PFSK-1 (cell line): ENCODE measurements around the gene LRRC32.

Experiments used
- FOXP2 ChIP-seq: optimal IDR thresholded peaks from 2 replicates; pipeline ENCODE3; 2011; ENCODE audit warnings: borderline replicate concordance, control low read depth, inconsistent platforms; ENCODE audit not compliant: insufficient read depth; ENCODE audit errors: extremely low read length, extremely low read depth
- POLR2AphosphoS5 ChIP-seq: IDR thresholded peaks from 2 replicates; pipeline ENCODE4 v1.6.1; 2012; ENCODE audit warnings: low read depth, mild to moderate bottlenecking, control low read depth, low read length, moderate library complexity
- SIN3A ChIP-seq: IDR thresholded peaks from 2 replicates; pipeline ENCODE4 v1.6.1; 2012; ENCODE audit warnings: mild to moderate bottlenecking, low read length, moderate library complexity, borderline replicate concordance; ENCODE audit not compliant: insufficient read depth
- TAF1 ChIP-seq: IDR thresholded peaks from 2 replicates; pipeline ENCODE4 v1.6.1; 2012; ENCODE audit warnings: low read length, control low read depth, borderline replicate concordance; ENCODE audit not compliant: insufficient read depth
- TF ChIP-seq, protein P1 (sequence below), 2 experiments: IDR thresholded peaks; 2 replicates each; pipeline versions ENCODE4 v1.6.1 to v1.8.0; 2011 to 2012; ENCODE audit warnings: low read depth in 2 of 2, low read length in 2 of 2, control low read depth in 1 of 2, inconsistent platforms in 1 of 2, mild to moderate bottlenecking in 1 of 2, moderate library complexity in 1 of 2; ENCODE audit not compliant: insufficient read depth in 1 of 2

LRRC32 gene

DNA sequence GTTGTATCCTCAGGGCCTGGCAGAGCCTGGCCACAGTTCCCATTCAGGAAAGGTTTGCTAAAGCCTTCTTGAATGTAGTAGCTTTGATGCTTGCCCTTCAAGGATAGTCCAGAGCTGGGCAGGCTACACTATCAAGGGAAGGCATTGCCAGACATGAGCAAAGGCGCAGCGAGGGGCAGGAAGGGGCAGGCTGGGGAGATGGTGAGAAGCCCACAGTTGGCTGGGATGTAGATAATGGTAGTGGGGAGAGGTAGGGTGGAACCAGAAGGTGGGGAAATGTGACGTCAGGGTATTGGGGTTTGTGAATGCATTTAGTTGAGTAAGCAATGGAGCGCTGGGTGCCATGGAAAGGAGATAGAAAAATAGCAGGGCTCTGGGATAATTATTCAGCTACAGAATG lies 28.6 kb downstream of the LRRC32 start:
- TF ChIP-seq POLR2AphosphoS5: no peak
- TF ChIP-seq, protein P1, sequence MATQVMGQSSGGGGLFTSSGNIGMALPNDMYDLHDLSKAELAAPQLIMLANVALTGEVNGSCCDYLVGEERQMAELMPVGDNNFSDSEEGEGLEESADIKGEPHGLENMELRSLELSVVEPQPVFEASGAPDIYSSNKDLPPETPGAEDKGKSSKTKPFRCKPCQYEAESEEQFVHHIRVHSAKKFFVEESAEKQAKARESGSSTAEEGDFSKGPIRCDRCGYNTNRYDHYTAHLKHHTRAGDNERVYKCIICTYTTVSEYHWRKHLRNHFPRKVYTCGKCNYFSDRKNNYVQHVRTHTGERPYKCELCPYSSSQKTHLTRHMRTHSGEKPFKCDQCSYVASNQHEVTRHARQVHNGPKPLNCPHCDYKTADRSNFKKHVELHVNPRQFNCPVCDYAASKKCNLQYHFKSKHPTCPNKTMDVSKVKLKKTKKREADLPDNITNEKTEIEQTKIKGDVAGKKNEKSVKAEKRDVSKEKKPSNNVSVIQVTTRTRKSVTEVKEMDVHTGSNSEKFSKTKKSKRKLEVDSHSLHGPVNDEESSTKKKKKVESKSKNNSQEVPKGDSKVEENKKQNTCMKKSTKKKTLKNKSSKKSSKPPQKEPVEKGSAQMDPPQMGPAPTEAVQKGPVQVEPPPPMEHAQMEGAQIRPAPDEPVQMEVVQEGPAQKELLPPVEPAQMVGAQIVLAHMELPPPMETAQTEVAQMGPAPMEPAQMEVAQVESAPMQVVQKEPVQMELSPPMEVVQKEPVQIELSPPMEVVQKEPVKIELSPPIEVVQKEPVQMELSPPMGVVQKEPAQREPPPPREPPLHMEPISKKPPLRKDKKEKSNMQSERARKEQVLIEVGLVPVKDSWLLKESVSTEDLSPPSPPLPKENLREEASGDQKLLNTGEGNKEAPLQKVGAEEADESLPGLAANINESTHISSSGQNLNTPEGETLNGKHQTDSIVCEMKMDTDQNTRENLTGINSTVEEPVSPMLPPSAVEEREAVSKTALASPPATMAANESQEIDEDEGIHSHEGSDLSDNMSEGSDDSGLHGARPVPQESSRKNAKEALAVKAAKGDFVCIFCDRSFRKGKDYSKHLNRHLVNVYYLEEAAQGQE (IDR thresholded peaks at IDR 0.05; ENCODE audit: insufficient read depth in 1 of 2, low read depth in 2 of 2, low read length in 2 of 2): no peak
- TF ChIP-seq FOXP2: no peak
- TF ChIP-seq TAF1: no peak
- no peak for TF ChIP-seq SIN3A

DNA sequence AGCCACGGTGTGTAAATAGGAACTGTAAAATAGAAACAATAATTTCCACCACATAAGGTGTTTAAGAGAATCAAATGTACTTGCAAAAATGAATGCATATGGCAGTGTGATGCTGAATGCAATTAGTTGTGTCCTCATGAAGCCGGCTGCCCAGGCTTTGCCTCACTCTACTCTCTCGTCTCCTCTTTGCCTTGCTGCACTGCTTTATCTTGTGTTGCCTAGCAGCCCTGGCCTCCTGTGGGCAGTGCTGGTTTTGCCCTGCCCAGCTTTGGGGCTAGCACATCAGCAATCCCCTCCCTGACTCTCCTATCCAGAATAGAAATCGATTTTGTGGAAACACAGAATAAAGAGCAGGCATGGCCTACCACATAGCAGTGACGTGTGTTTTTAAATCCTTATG lies 30.0 kb downstream of the LRRC32 start:
- TF ChIP-seq, protein P1 (IDR thresholded peaks at IDR 0.05; ENCODE audit: insufficient read depth in 1 of 2, low read depth in 2 of 2, low read length in 2 of 2): no peak
- no peak for TF ChIP-seq FOXP2
- TF ChIP-seq TAF1: no peak
- TF ChIP-seq POLR2AphosphoS5: no peak
- no peak for TF ChIP-seq SIN3A

GRCh38 chr11:76639621-76640020 lies 30.9 kb downstream of the LRRC32 start:
- TF ChIP-seq TAF1 (no peak), POLR2AphosphoS5 (no peak)

DNA sequence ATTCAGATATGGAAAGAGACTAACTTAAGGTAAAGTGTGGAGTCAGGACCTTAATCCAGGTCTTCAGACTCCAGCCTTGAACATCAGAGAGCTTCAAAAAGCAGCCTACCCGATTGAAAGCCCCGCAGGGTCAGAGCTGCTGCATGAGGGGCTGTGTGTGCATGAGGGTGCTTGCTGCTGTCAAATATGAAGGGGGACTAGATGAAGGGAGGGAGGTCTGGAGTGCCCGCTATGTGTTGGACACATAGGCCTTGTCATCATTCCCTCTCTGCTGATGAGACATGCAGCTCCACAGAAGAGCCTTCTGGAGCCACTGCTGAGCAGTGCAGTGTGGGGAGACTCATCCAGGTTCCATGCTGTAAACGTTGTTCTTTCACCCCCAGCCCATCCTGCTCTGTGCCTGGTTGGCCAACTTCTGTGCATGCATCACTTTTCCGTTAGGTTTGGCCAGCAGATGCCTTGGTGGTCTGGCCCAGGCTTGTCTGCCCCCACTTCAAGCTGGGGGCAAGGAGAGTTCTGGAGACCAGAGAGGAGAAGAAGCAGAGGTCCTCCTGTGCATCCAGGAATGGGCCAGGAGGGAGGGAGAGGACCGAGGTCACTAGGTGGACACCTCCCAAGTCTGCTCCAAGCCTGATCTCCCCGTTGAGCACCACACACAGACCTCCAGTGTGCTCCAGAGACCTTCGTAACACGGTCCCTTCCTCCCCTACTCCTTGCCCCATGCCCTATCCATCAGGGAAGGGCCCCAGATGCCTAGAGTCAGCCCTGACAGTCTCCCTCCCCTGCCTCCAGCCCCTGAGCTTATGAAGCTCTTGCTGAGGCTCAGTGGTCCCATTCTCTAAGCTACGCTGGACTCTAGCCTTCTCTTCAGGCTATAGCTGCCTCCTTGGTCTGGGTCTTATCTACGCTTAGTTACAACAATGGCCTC lies 32.0 kb downstream of the LRRC32 start:
- TF ChIP-seq, protein P1 (IDR thresholded peaks at IDR 0.05; ENCODE audit: insufficient read depth in 1 of 2, low read depth in 2 of 2, low read length in 2 of 2): no peak
- TF ChIP-seq FOXP2 (no peak), SIN3A (no peak), TAF1 (no peak), POLR2AphosphoS5 (no peak)

DNA sequence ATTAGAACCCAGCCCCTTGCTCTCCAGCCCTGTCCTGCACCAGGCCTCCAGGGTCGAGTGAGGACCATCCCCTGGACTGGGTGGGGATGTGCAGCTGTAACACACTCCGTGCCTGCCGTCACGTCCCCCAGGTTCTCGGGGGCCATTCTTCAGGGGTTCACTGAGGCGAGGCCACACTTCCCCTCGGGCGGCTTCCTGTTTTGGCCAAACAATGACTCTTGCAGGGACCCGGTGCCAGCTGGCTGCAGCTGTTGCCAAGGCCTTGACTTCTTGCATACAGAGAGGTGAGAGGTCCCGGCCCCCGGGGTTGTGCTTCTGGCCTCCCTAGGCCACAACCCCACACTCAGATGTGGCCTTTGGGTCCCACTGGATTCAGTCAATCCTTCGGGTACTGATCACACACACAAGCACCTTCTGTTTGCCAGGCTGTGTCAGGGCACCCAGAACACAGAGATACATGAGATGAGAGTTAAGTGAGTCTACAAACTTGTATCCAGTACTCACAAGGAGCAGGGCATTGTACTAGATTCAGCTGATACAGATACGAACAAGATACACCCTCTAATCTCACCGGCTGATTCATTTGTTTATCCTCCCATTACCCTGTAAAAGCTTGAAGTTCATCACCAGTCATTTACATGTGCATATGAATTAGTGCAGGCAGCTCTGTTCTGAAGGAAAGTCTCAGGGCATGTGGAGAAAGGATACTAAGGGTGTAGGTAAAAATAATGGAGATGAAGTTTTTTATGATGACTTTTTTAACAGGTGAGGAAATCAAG lies 32.9 kb downstream of the LRRC32 start:
- TF ChIP-seq, protein P1 (IDR thresholded peaks at IDR 0.05; ENCODE audit: insufficient read depth in 1 of 2, low read depth in 2 of 2, low read length in 2 of 2): no peak
- no peak for TF ChIP-seq SIN3A
